Measurements from ENCODE around the gene SNCA.

SNCA gene

GRCh38 chr4:89703829-89704590, 133.0 kb downstream of the SNCA start:
- DNase-seq: no peak

GRCh38 chr4:89700766-89701423, 136.1 kb downstream of the SNCA start:
- DNase-seq: no peak

- DNase-seq: no peak
Measured at GRCh38 chr4:89685690-89686089, 151.3 kb downstream of the SNCA start.

- DNase-seq: no peak
Measured at GRCh38 chr4:89685277-89685676, 151.7 kb downstream of the SNCA start.

GRCh38 chr4:89684536-89684935, 152.4 kb downstream of the SNCA start:
- DNase-seq: no peak

GRCh38 chr4:89682808-89683207, 154.2 kb downstream of the SNCA start:
- DNase-seq: no peak

GRCh38 chr4:89681671-89682070, 155.3 kb downstream of the SNCA start:
- no peak for DNase-seq

- DNase-seq: no peak
Measured at GRCh38 chr4:89681219-89681618, 155.7 kb downstream of the SNCA start.

GRCh38 chr4:89674876-89675459, 162.0 kb downstream of the SNCA start:
- DNase-seq: no peak

Data from inflammatory macrophage treated with lipopolysaccharide for 1 hour (primary cell).